Tibial artery (tissue), 4 donors: ENCODE data around the gene LCLAT1.
"Not testable (repeated sequence)": the region's sequence is repeated elsewhere in the genome, so short reads cannot be mapped to it uniquely, and the experiment has no call there.

Experiments
- DNase-seq, 2 donors: peaks; one replicate each; pipeline ENCODE4 v3.0.0-alpha.2; 2019
- H3K27ac ChIP-seq, 2 donors: fragments of 200-600 bp; sonication (generic) in 1 of 2; 1 replicate in 1 of 2; 2 replicates in 1 of 2; pipeline ENCODE4 v1.5.1; 2018 to 2019; ENCODE audit warnings: mild to moderate bottlenecking in 1 of 2
- H3K27me3 ChIP-seq, 2 donors: fragments of 200-600 bp; sonication (generic) in 1 of 2; one replicate each; pipeline versions ENCODE4 v1.5.1 to v1.6.0; 2016 to 2019
- H3K36me3 ChIP-seq, 3 donors: fragments of 200-600 bp; sonication (generic) in 2 of 3; one replicate each; pipeline ENCODE4 v1.5.1; 2016 to 2019; ENCODE audit warnings: mild to moderate bottlenecking in 2 of 3
- H3K4me1 ChIP-seq, 4 donors: fragments of 200-600 bp; sonication (generic) in 2 of 4; 1 replicate in 3 of 4; 2 replicates in 1 of 4; pipeline ENCODE4 v1.5.1; 2016 to 2019
- H3K4me3 ChIP-seq, 2 donors: fragments of 200-600 bp; sonication (generic) in 1 of 2; 1 replicate in 1 of 2; 2 replicates in 1 of 2; pipeline ENCODE4 v1.5.1; 2018 to 2019; ENCODE audit warnings: mild to moderate bottlenecking in 2 of 2
- H3K9me3 ChIP-seq, 3 donors: fragments of 200-600 bp; sonication (generic) in 1 of 3; one replicate each; pipeline ENCODE4 v1.5.1; 2016 to 2019
- intact Hi-C: fragments of 100-400 bp; cut with DNase I; formaldehyde crosslinking; loops from one replicate; pipeline ENCODE4 v1.15.0; 2023; ENCODE audit warnings: low total_unique reads
- TF ChIP-seq, protein P1 (sequence below), 2 experiments: fragments of 200-600 bp in 1 of 2; fragments of 450-650 bp in 1 of 2; IDR thresholded peaks; one replicate each; pipeline ENCODE4 v1.5.1; 2017 to 2019; ENCODE audit warnings: antibody characterized with exemption in 2 of 2, mild to moderate bottlenecking in 1 of 2, moderate library complexity in 1 of 2

Gene LCLAT1

DNA sequence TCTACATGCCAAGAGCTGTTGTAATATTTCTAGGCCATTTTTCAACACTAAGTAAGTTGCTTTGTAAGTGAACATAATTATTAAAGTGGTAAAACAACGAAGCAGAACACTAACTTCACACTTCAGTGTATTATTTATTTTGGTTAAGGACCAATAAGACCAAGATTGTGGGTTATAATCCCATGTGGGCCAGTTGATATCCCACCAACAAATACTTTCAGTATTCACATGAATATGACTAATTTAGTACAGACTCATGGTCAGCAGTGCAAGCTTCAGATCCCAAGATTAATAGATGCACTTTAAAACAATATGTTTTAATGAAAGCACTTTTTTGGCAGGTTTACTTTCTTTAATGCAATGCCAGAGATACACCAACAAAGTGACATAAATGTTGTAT, 154.3 kb downstream of the LCLAT1 start:
- Histone ChIP-seq H3K9me3 (no peaks in the 10 kb centered on the region), H3K27me3 (no peaks in the 10 kb centered on the region), H3K27ac (peak overlapping the region in 1 of 2 donors; percentile 39), H3K36me3 (no peaks in the 10 kb centered on the region), H3K4me3 (no peak overlapping the region), H3K4me1 (peaks cover 0 to 13% (median 0%) of the 10 kb centered on the region in 4 donors)
- intact Hi-C loops = no loop called here
- TF ChIP-seq, protein P1, sequence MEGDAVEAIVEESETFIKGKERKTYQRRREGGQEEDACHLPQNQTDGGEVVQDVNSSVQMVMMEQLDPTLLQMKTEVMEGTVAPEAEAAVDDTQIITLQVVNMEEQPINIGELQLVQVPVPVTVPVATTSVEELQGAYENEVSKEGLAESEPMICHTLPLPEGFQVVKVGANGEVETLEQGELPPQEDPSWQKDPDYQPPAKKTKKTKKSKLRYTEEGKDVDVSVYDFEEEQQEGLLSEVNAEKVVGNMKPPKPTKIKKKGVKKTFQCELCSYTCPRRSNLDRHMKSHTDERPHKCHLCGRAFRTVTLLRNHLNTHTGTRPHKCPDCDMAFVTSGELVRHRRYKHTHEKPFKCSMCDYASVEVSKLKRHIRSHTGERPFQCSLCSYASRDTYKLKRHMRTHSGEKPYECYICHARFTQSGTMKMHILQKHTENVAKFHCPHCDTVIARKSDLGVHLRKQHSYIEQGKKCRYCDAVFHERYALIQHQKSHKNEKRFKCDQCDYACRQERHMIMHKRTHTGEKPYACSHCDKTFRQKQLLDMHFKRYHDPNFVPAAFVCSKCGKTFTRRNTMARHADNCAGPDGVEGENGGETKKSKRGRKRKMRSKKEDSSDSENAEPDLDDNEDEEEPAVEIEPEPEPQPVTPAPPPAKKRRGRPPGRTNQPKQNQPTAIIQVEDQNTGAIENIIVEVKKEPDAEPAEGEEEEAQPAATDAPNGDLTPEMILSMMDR (IDR thresholded peaks at IDR 0.05) = no peak
- no peak for DNase-seq

DNA sequence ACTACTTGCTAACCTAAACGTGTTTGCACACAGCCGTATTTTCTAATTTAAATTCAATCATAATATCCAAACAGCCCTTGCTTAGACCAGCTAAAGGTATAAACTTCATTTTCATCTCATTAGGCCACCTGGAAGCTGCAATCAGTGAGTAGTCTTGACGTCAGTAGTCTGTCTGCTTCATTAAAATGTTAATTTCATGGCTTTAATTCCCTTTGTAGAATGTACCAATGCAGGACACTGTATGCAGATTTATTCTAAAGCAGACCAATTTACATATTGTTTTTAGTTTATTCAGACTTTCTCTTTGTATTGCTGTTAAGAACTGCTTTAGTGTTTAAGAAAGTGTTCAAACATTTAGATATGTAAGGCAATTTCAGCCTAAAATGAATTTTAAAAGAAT, 158.2 kb downstream of the LCLAT1 start:
- intact Hi-C loops = no loop called here
- no peak for DNase-seq
- Histone ChIP-seq H3K4me3 (no peak overlapping the region), H3K9me3 (no peaks in the 10 kb centered on the region), H3K27me3 (no peaks in the 10 kb centered on the region), H3K27ac (no peak overlapping the region), H3K4me1 (peaks cover 0 to 13% (median 0%) of the 10 kb centered on the region in 4 donors), H3K36me3 (no peaks in the 10 kb centered on the region)
- TF ChIP-seq, protein P1 (IDR thresholded peaks at IDR 0.05) = no peak

DNA sequence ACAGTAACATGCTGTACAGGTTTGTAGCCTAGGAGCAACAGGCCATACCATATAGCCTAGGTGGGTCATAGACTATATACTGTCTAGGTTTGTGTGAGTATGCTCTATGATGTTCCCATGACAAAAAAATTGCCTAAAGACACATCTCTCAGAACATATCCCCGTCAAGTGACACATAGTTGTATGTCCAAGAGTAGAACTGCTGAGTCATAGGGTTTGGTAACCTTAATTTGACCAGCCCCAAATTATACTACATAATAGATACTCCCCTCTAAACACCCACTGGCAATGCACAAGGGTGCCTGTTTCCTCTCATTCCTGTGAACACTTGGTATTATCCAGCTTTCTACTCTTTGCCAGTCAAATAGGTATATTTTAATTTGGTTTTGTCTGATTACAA, 161.6 kb downstream of the LCLAT1 start:
- no peaks in the 10 kb centered on the region for H3K36me3 ChIP-seq
- H3K27ac ChIP-seq = no peak overlapping the region
- no peak overlapping the region for H3K4me3 ChIP-seq
- TF ChIP-seq, protein P1 (IDR thresholded peaks at IDR 0.05) = no peak
- H3K27me3 ChIP-seq = no peaks in the 10 kb centered on the region
- intact Hi-C loops = no loop called here
- no peaks in the 10 kb centered on the region for H3K9me3 ChIP-seq
- peaks cover 0 to 20% (median 0%) of the 10 kb centered on the region in 4 donors for H3K4me1 ChIP-seq
- no peak for DNase-seq

DNA sequence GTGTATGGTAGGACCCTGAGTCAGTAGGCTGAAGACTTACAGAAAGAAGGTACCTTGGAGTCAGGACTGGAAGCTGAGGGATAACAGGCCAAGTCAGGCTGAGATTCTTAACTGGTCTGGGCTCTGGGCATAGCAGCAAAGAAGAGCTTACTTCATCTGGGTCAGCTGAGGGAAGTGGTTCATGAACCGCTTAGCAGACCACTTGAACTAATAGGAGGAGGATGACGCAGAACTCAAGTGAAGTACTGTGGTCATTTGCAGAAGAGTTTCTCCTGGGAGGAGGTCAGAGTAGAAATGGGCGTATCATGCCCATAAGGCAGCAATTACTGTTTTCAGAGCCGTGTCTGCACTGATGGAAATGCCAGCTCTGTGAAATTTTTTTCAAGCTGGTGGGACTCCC, 164.5 kb downstream of the LCLAT1 start:
- Histone ChIP-seq H3K36me3 (no peaks in the 10 kb centered on the region), H3K4me3 (no peak overlapping the region), H3K27ac (peak overlapping the region; percentile 29 to 52), H3K9me3 (no peaks in the 10 kb centered on the region), H3K4me1 (peaks cover 0 to 20% (median 0%) of the 10 kb centered on the region in 4 donors), H3K27me3 (no peaks in the 10 kb centered on the region)
- DNase-seq = no peak
- TF ChIP-seq, protein P1 (IDR thresholded peaks at IDR 0.05) = no peak
- intact Hi-C loops = no loop called here

DNA sequence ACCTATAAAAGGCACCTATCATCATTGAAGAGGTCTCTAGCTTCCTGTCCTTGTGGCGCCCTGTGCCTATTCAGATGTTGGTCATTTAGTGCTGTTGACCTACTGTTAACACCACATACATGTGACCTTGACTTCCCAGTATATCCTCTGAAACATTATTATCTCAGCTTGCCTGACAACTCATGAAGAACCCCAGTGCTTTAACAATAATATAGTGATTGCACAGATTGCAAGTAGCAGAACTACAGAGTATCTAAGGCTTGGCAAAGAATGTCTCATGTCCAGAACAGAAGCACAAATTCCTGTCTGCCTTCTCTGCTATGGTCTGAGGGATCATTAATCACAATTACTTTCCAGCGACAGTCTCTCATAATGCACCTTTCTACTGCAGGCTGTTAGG, 165.3 kb downstream of the LCLAT1 start:
- Histone ChIP-seq H3K4me1 (peaks cover 0 to 20% (median 0%) of the 10 kb centered on the region in 4 donors), H3K4me3 (no peak overlapping the region), H3K27ac (peak overlapping the region; percentile 29 to 52), H3K9me3 (no peaks in the 10 kb centered on the region), H3K27me3 (no peaks in the 10 kb centered on the region), H3K36me3 (no peaks in the 10 kb centered on the region)
- TF ChIP-seq, protein P1 (IDR thresholded peaks at IDR 0.05) = no peak
- DNase-seq = no peak
- intact Hi-C loops = no loop called here

DNA sequence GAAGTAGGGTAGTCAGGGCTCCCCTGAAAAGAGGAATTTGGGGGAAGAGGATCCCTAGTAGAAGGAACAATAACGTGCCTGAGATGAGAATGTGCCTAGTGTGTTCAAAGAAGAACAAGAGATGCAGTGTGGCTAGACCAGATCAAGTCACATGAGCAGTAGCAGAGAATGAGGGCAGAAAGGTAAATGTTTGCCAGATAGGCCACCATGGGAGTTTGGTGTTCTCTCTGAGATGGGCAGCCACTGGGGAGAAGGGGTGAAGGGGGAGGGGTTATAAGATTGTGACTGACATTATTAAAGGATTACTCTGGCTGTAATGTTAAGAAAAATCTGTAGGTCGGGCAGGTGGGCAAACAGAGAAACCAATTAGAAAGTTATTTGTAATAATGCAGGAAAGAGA, 166.0 kb downstream of the LCLAT1 start:
- TF ChIP-seq, protein P1 (IDR thresholded peaks at IDR 0.05) = no peak
- Histone ChIP-seq H3K27me3 (no peaks in the 10 kb centered on the region), H3K4me1 (peaks cover 0 to 20% (median 0%) of the 10 kb centered on the region in 4 donors), H3K27ac (no peak overlapping the region), H3K4me3 (no peak overlapping the region), H3K9me3 (no peaks in the 10 kb centered on the region), H3K36me3 (no peaks in the 10 kb centered on the region)
- intact Hi-C loops = no loop called here
- DNase-seq = no peak

DNA sequence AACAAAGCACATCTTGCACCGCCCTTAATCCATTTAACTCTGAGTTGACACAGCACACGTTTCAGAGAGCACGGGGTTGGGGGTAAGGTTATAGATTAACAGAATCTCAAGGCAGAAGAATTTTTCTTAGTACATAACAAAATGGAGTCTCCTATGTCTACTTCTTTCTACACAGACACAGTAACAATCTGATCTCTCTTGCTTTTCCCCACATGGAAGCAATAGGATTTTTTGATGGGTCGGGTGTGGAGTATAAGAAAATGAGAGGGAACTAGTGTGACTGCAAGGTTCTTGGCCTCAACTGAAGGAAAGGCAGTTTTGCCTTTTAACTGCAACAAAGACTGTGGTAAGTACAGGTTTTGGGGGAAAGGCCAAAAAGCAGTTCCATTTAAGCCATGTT, 167.2 kb downstream of the LCLAT1 start:
- H3K27me3 ChIP-seq, intact Hi-C loops, H3K27ac ChIP-seq, H3K36me3 ChIP-seq, H3K9me3 ChIP-seq, H3K4me3 ChIP-seq, DNase-seq: not testable (repeated sequence)
- H3K4me1 ChIP-seq = peaks cover 0 to 20% (median 0%) of the 10 kb centered on the region in 4 donors
